GM18498 (cell line): ENCODE data around the gene WBP2.
"Not testable (repeated sequence)": the region's sequence is repeated elsewhere in the genome, so short reads cannot be mapped to it uniquely, and the experiment has no call there.

Experiments
- ATAC-seq: cut with Tn5 transposase; IDR thresholded peaks from one replicate; pipeline ENCODE4 v1.9.1; 2021; ENCODE audit warnings: mild to moderate bottlenecking, moderate library complexity; ENCODE audit not compliant: unreplicated experiment

Gene WBP2

GRCh38 chr17:75818326-75818885 is 36.7 kb downstream of the WBP2 start:
- ATAC-seq: no peak

GRCh38 chr17:75817571-75817970 is 37.6 kb downstream of the WBP2 start:
- ATAC-seq: no peak

GRCh38 chr17:75816693-75817092 is 38.4 kb downstream of the WBP2 start:
- no peak for ATAC-seq

- ATAC-seq: no peak
Measured at GRCh38 chr17:75815399-75815798, 39.7 kb downstream of the WBP2 start.

GRCh38 chr17:75814900-75815373 is 40.2 kb downstream of the WBP2 start:
- ATAC-seq: no peak

- no peak for ATAC-seq
Measured at GRCh38 chr17:75814021-75814395, 41.1 kb downstream of the WBP2 start.

GRCh38 chr17:75813081-75814020 is 41.8 kb downstream of the WBP2 start:
- ATAC-seq: no peak

- ATAC-seq: no peak
Measured at GRCh38 chr17:75812096-75813013, 42.8 kb downstream of the WBP2 start.

- no peak for ATAC-seq
Measured at GRCh38 chr17:75811174-75811573, 44.0 kb downstream of the WBP2 start.

- ATAC-seq: not testable (repeated sequence)
Measured at GRCh38 chr17:75810756-75811155, 44.4 kb downstream of the WBP2 start.

- no peak for ATAC-seq
Measured at GRCh38 chr17:75810216-75810615, 44.9 kb downstream of the WBP2 start.

GRCh38 chr17:75809631-75810111 is 45.5 kb downstream of the WBP2 start:
- no peak for ATAC-seq

GRCh38 chr17:75808905-75809621 is 46.1 kb downstream of the WBP2 start:
- ATAC-seq: no peak

- ATAC-seq: no peak
Measured at GRCh38 chr17:75808549-75808904, 46.6 kb downstream of the WBP2 start.

- no peak for ATAC-seq
Measured at GRCh38 chr17:75807861-75808260, 47.3 kb downstream of the WBP2 start.

- ATAC-seq: no peak
Measured at GRCh38 chr17:75806822-75807500, 48.2 kb downstream of the WBP2 start.

GRCh38 chr17:75803883-75804282 is 51.3 kb downstream of the WBP2 start:
- no peak for ATAC-seq

GRCh38 chr17:75799402-75799801 is 55.7 kb downstream of the WBP2 start:
- ATAC-seq: no peak

GRCh38 chr17:75795820-75796607 is 59.1 kb downstream of the WBP2 start:
- ATAC-seq: no peak
